Lower leg skin (tissue), 4 donors: ENCODE data around the gene RLBP1. TPM values are rescaled to one million over a fixed set of nuclear protein-coding genes. Genes with fewer than 3 reads are reported as not detected.

Experiments
- DNase-seq, 2 donors: peaks; one replicate each; pipeline ENCODE4 v3.0.0-alpha.2; 2019; ENCODE audit warnings: low spot score in 2 of 2
- H3K4me3 ChIP-seq: fragments of 200-600 bp; sonication (generic); 2 replicates; pipeline ENCODE4 v1.5.1; 2017; ENCODE audit warnings: mild to moderate bottlenecking, low read depth; ENCODE audit not compliant: poor library complexity, severe bottlenecking
- CTCF ChIP-seq, 3 donors: fragments of 450-650 bp; IDR thresholded peaks; one replicate each; pipeline ENCODE4 v1.5.1; 2016; ENCODE audit warnings: antibody characterized with exemption in 3 of 3, mild to moderate bottlenecking in 3 of 3, moderate library complexity in 2 of 3
- POLR2A ChIP-seq, 2 donors: fragments of 450-650 bp; IDR thresholded peaks; one replicate each; pipeline ENCODE4 v1.6.1; 2016 to 2017; ENCODE audit warnings: antibody characterized with exemption in 2 of 2, mild to moderate bottlenecking in 1 of 2, moderate library complexity in 1 of 2
- WGBS, 2 donors: methylation state at CpG; one replicate each; pipeline ENCODE4 v1.1.5; 2018; 5-methylcytosine and 5-hydroxymethylcytosine counted together
- intact Hi-C: fragments of 100-400 bp; cut with DNase I; formaldehyde crosslinking; loops from one replicate; pipeline ENCODE4 v1.15.0; 2023; ENCODE audit warnings: low total_unique reads
- total RNA-seq, 4 donors: library from RNA; depleted of rRNA; stranded (reverse); fragments of >200 nt; gene quantifications; one replicate each; pipeline ENCODE4 v1.1.0, GENCODE V29; 2016

Gene RLBP1
- total RNA-seq, 4 donors from 2014 or later, result not detected

- TF ChIP-seq CTCF (IDR thresholded peaks at IDR 0.05) (no peak), POLR2A (IDR thresholded peaks at IDR 0.05) (no peak)
- no peak for DNase-seq
- H3K4me3 ChIP-seq, result no peak overlapping the region
- WGBS, 2 donors, result 92 to 96% methylated on average over 12 of the region's 12 CpGs
- intact Hi-C loops, result no loop called here
These were observed 36.4 kb downstream of the RLBP1 start for GRCh38 chr15:89184886-89185526.

GRCh38 chr15:89184357-89184756 lies 37.0 kb downstream of the RLBP1 start:
- no peak overlapping the region for H3K4me3 ChIP-seq
- 73 to 78% methylated on average over 6 of the region's 6 CpGs for WGBS, 2 donors
- intact Hi-C loops, result no loop called here
- no peak for DNase-seq
- no peak for TF ChIP-seq CTCF (IDR thresholded peaks at IDR 0.05)
- TF ChIP-seq POLR2A (IDR thresholded peaks at IDR 0.05), result no peak

GRCh38 chr15:89179966-89180875 lies 41.2 kb downstream of the RLBP1 start:
- TF ChIP-seq CTCF (IDR thresholded peaks at IDR 0.05), result no peak
- TF ChIP-seq POLR2A (IDR thresholded peaks at IDR 0.05), result no peak
- no peak overlapping the region for H3K4me3 ChIP-seq
- DNase-seq, result no peak
- 71 to 76% methylated on average over 5 of the region's 5 CpGs for WGBS, 2 donors
- intact Hi-C loops, result loop anchor here (5.0 kb wide), 1 partner anchor 278 kb away; no protein-coding TSS in a partner anchor

- intact Hi-C loops, result loop anchor here (5.0 kb wide), 1 partner anchor 276 kb away; no protein-coding TSS in a partner anchor
- no peak overlapping the region for H3K4me3 ChIP-seq
- WGBS, 2 donors, result 82 to 87% methylated on average over 9 to 11 of the region's 11 CpGs
- DNase-seq, result peak in 1 of 2 donors; percentile 64
- TF ChIP-seq POLR2A (IDR thresholded peaks at IDR 0.05) (no peak), CTCF (IDR thresholded peaks at IDR 0.05) (no peak)
These were observed 42.9 kb downstream of the RLBP1 start for GRCh38 chr15:89178307-89178977.

GRCh38 chr15:89177633-89178306 lies 43.6 kb downstream of the RLBP1 start:
- no peak overlapping the region for H3K4me3 ChIP-seq
- peak; percentile 49 to 87 for DNase-seq
- TF ChIP-seq POLR2A (IDR thresholded peaks at IDR 0.05) (no peak), CTCF (IDR thresholded peaks at IDR 0.05) (peak in 1 of 3 donors; percentile 49)
- WGBS, 2 donors, result 8 to 11% methylated on average over 6 of the region's 6 CpGs
- intact Hi-C loops, result loop anchor here (5.0 kb wide), 1 partner anchor 275 kb away; no protein-coding TSS in a partner anchor
